SK-N-SH treated with all-trans-retinoic acid at 6 μM for 48 hours (cell line): ENCODE data around the gene OR5B3.

Experiments used
- ATAC-seq: fragments of 200-7000 bp; cut with Tn5 transposase; 3 replicates; pipeline ENCODE4 v1.9.1; 2020; ENCODE audit warnings: mild to moderate bottlenecking, moderate library complexity
- BACH2 ChIP-seq: fragments of 250-450 bp; sonication (Bioruptor Pico); IDR thresholded peaks from 2 replicates; pipeline ENCODE4 v1.9.0; 2021; ENCODE audit warnings: mild to moderate bottlenecking, borderline replicate concordance
- CREB5 ChIP-seq: fragments of 250-450 bp; sonication (Bioruptor Pico); IDR thresholded peaks from 2 replicates; pipeline ENCODE4 v1.5.1; 2020; ENCODE audit warnings: low read depth, mild to moderate bottlenecking, moderate library complexity
- CSDC2 ChIP-seq: fragments of 250-450 bp; sonication (Bioruptor Pico); IDR thresholded peaks from 2 replicates; pipeline ENCODE4 v1.5.0; 2020; ENCODE audit warnings: mild to moderate bottlenecking, moderate library complexity
- ESRRG ChIP-seq: fragments of 250-450 bp; sonication (Bioruptor Pico); IDR thresholded peaks from 2 replicates; pipeline ENCODE4 v1.6.1; 2021; ENCODE audit warnings: mild to moderate bottlenecking
- GLIS3 ChIP-seq: fragments of 250-450 bp; sonication (Bioruptor Pico); IDR thresholded peaks from 2 replicates; pipeline ENCODE4 v1.5.0; 2020; ENCODE audit warnings: mild to moderate bottlenecking, moderate library complexity
- OSR1 ChIP-seq: fragments of 250-450 bp; sonication (Bioruptor Pico); IDR thresholded peaks from 2 replicates; pipeline ENCODE4 v1.8.0; 2022; ENCODE audit warnings: moderate library complexity, mild to moderate bottlenecking, inconsistent platforms
- PATZ1 ChIP-seq: fragments of 250-450 bp; sonication (Bioruptor Pico); IDR thresholded peaks from 2 replicates; pipeline ENCODE4 v1.8.0; 2020; ENCODE audit warnings: mild to moderate bottlenecking, moderate library complexity, borderline replicate concordance
- PPARA ChIP-seq: fragments of 250-450 bp; sonication (Bioruptor Pico); IDR thresholded peaks from 2 replicates; pipeline ENCODE4 v1.5.0; 2020; ENCODE audit warnings: mild to moderate bottlenecking, borderline replicate concordance
- SNAI2 ChIP-seq: fragments of 250-450 bp; sonication (Bioruptor Pico); IDR thresholded peaks from 2 replicates; pipeline ENCODE4 v1.5.0; 2020; ENCODE audit warnings: mild to moderate bottlenecking, moderate library complexity
- TOX ChIP-seq: fragments of 250-450 bp; sonication (Bioruptor Pico); IDR thresholded peaks from 2 replicates; pipeline ENCODE4 v1.8.0; 2021; ENCODE audit warnings: mild to moderate bottlenecking, moderate library complexity, borderline replicate concordance
- ZC3H10 ChIP-seq: fragments of 250-450 bp; sonication (Bioruptor Pico); IDR thresholded peaks from 2 replicates; pipeline ENCODE4 v1.5.1; 2021; ENCODE audit warnings: mild to moderate bottlenecking, moderate library complexity
- ZFP3 ChIP-seq: fragments of 250-450 bp; sonication (Bioruptor Pico); IDR thresholded peaks from 2 replicates; pipeline ENCODE4 v1.5.0; 2020; ENCODE audit warnings: mild to moderate bottlenecking, moderate library complexity
- ZFP30 ChIP-seq: fragments of 450-650 bp; formaldehyde crosslinking; IDR thresholded peaks from 2 replicates; pipeline ENCODE4 v1.5.0; 2022; ENCODE audit warnings: mild to moderate bottlenecking, moderate library complexity
- ZNF565 ChIP-seq: fragments of 450-650 bp; formaldehyde crosslinking; conservative IDR thresholded peaks from 2 replicates; pipeline ENCODE4 v1.5.0; 2020; ENCODE audit warnings: low read depth, mild to moderate bottlenecking, moderate library complexity
- ZNF70 ChIP-seq: fragments of 450-650 bp; formaldehyde crosslinking; IDR thresholded peaks from 2 replicates; pipeline ENCODE4 v1.5.0; 2020; ENCODE audit warnings: mild to moderate bottlenecking, moderate library complexity
- ZNF8 ChIP-seq: fragments of 450-650 bp; formaldehyde crosslinking; IDR thresholded peaks from 2 replicates; pipeline ENCODE4 v1.5.0; 2020; ENCODE audit warnings: mild to moderate bottlenecking, moderate library complexity
- TF ChIP-seq, protein P1 (sequence below): fragments of 250-450 bp; sonication (Bioruptor Pico); IDR thresholded peaks from 2 replicates; pipeline ENCODE4 v1.8.0; 2021; ENCODE audit warnings: low read depth, mild to moderate bottlenecking, moderate library complexity, borderline replicate concordance
- TF ChIP-seq, protein P2 (sequence below): fragments of 250-450 bp; sonication (Bioruptor Pico); IDR thresholded peaks from 2 replicates; pipeline ENCODE4 v1.5.1; 2021; ENCODE audit warnings: mild to moderate bottlenecking, moderate library complexity

OR5B3 gene

DNA sequence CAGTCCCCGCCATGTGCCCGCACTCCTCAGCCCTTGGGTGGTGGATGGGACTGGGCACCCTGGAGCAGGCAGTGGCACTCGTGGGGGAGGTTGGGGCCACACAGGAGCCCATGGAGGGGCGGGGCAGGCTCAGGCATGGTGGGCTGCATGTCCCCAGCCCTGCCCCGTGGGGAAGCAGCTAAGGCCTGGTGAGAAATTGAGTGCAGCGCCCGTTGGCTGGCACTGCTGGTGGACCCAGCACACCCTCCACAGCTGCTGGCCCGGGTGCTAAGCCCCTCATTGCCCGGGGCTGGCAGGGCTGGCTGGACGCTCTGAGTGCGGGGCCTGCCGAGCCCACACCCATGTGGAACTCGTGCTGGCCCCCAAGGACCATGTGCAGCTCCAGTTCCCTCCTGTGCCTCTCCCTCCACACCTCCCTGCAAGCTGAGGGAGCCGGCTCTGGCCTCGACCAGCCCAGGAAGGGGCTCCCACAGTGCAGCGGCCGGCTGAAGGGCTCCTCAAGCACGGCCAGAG lies 16.1 kb downstream of the OR5B3 start:
- no peak for TF ChIP-seq GLIS3
- TF ChIP-seq ESRRG (CRISPR knock-in tag), result no peak
- no peak for TF ChIP-seq ZNF565 (CRISPR knock-in tag)

DNA sequence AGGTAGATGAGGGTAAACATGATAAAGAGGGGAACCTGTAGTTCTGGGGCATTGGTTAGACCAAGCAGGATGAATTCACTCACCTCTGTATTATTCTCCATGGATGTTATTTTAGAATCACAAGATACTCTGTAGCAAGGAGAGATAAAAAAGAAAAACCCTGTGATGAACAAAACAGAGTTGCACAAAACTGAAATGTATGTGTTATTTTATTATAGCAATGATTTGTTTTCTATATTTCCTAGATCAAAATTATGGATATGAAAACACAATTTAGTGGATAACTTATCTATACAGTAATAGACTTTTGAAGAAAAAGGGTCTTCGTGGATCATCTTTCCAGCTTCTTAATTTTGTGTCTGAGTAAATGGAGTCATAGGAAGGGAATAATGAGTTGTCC lies 47.7 kb downstream of the OR5B3 start, which contains the start of gene OR5B17:
Gene OR5B17, minus strand, starts transcription at position 101 of the 400 bp plus-strand sequence. Its CDS starts 0 bp downstream, at position 101.
- no peak for TF ChIP-seq TOX
- TF ChIP-seq, protein P1, sequence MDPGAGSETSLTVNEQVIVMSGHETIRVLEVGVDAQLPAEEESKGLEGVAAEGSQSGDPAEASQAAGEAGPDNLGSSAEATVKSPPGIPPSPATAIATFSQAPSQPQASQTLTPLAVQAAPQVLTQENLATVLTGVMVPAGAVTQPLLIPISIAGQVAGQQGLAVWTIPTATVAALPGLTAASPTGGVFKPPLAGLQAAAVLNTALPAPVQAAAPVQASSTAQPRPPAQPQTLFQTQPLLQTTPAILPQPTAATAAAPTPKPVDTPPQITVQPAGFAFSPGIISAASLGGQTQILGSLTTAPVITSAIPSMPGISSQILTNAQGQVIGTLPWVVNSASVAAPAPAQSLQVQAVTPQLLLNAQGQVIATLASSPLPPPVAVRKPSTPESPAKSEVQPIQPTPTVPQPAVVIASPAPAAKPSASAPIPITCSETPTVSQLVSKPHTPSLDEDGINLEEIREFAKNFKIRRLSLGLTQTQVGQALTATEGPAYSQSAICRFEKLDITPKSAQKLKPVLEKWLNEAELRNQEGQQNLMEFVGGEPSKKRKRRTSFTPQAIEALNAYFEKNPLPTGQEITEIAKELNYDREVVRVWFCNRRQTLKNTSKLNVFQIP, result no peak
- TF ChIP-seq BACH2 (CRISPR knock-in tag), result no peak
- no peak for TF ChIP-seq OSR1
- no peak for TF ChIP-seq CSDC2 (CRISPR knock-in tag)
- TF ChIP-seq CREB5 (CRISPR knock-in tag), result no peak
- TF ChIP-seq ZFP3 (CRISPR knock-in tag), result no peak
- TF ChIP-seq PPARA, result no peak
- TF ChIP-seq SNAI2 (CRISPR knock-in tag), result no peak
- TF ChIP-seq ZFP30 (CRISPR knock-in tag), result no peak
- TF ChIP-seq, protein P2, sequence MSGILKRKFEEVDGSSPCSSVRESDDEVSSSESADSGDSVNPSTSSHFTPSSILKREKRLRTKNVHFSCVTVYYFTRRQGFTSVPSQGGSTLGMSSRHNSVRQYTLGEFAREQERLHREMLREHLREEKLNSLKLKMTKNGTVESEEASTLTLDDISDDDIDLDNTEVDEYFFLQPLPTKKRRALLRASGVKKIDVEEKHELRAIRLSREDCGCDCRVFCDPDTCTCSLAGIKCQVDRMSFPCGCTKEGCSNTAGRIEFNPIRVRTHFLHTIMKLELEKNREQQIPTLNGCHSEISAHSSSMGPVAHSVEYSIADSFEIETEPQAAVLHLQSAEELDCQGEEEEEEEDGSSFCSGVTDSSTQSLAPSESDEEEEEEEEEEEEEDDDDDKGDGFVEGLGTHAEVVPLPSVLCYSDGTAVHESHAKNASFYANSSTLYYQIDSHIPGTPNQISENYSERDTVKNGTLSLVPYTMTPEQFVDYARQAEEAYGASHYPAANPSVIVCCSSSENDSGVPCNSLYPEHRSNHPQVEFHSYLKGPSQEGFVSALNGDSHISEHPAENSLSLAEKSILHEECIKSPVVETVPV (CRISPR knock-in tag), result no peak
- no peak for TF ChIP-seq PATZ1 (CRISPR knock-in tag)
- TF ChIP-seq ZNF8 (CRISPR knock-in tag), result no peak
- TF ChIP-seq ZC3H10, result no peak
- TF ChIP-seq ZNF70 (CRISPR knock-in tag), result no peak
- ATAC-seq, result no peak

More for the DNA sequence above, 16.1 kb downstream of the OR5B3 start:
- ATAC-seq, result no peak

- ATAC-seq, result no peak
- TF ChIP-seq ZNF8 (CRISPR knock-in tag), result no peak
- no peak for TF ChIP-seq GLIS3
- TF ChIP-seq, protein P2 (CRISPR knock-in tag), result no peak
- TF ChIP-seq, all 23 proteins: peak for 0
Observed at GRCh38 chr11:58354727-58355126, 51.9 kb downstream of the OR5B3 start.
